ENCODE results near the gene SLC9A5. TPM values are rescaled to one million over a fixed set of nuclear protein-coding genes. Genes with fewer than 3 reads are reported as not detected.

The SLC9A5 gene
- total RNA-seq, 1 experiment from 2014 or later: 5.6 TPM

DNA sequence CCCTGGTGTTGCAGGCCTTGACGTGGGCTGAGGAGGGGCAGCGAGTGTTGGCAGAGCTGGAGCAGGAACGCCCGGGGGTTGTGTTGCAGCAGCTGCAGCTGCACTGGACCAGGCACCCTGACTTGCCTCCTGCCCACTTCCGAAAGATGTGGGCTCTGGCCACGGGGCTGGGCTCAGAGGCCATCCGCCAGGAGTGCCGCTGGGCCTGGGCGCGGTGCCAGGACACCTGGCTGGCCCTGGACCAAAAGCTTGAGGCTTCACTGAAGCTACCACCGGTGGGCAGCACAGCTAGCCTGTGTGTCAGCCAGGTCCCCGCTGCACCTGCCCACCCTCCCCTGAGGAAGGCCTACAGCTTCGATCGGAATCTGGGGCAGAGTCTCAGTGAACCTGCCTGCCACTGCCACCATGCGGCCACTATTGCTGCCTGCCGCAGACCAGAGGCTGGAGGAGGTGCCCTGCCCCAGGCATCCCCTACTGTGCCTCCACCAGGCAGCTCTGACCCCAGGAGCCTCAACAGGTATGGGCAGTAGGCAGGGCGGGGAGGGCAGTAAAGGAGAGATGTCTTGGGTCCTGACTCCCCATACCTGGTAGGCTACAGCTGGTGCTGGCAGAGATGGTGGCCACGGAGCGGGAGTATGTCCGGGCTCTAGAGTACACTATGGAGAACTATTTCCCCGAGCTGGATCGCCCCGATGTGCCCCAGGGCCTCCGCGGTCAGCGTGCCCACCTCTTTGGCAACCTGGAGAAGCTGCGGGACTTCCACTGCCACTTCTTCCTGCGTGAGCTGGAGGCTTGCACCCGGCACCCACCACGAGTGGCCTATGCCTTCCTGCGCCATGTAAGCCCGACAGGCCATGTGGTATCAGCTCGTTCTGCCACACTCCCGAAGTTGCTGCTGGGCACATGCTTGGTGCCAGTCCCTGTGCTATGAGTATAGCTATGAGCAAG lies 36.2 kb downstream of the SLC9A5 start:
- H3K79me2 ChIP-seq (ENCODE audit: insufficient read depth, low read length): no peaks in the 10 kb centered on the region
- no peaks in the 10 kb centered on the region for H3K9me2 ChIP-seq (ENCODE audit: insufficient read depth)
- DNase-seq (ENCODE audit: low read depth, low spot score) (no peak), ATAC-seq (peak; percentile 73)
- ChIA-PET RAD21 (ENCODE audit: low non-redundant PET in 1 of 2, low total read pairs in 2 of 2, uncharacterized antibody in 2 of 2, unreplicated experiment in 2 of 2) (no interaction called here), POLR2A (interaction anchor here (1.5 kb wide), 1 partner anchor 38 kb away, joined by 4 read pairs; the partner anchor contains the start of gene FHOD1), CTCF (interaction anchor here (0.6 to 2.0 kb wide), 2 partner anchors 25 to 153 kb away, joined by 3 to 6 read pairs; no protein-coding TSS in a partner anchor)
- BruUV-seq (replicated peaks): no TSS peak
- peaks cover 3 to 5% of the 10 kb centered on the region in 2 experiments; a peak in 2 of 4 replicates for H3K36me3 ChIP-seq (ENCODE audit: control insufficient read depth in 1 of 2, insufficient read depth in 2 of 2, low read length in 2 of 2)
- H3K4me1 ChIP-seq (ENCODE audit: control insufficient read depth in 1 of 2, insufficient read depth in 2 of 2, low read length in 2 of 2): peaks cover 8 to 19% of the 10 kb centered on the region in 2 experiments
- no peak overlapping the region for H3K4me2 ChIP-seq (ENCODE audit: low read length)
- TF ChIP-seq CEBPB (IDR thresholded peaks at IDR 0.05; ENCODE audit: low read depth) (no peak), ELF1 (IDR thresholded peaks at IDR 0.05; ENCODE audit: borderline replicate concordance, low read depth) (no peak), POLR2AphosphoS5 (IDR thresholded peaks at IDR 0.05; ENCODE audit: low read depth, low read length) (no peak), MAX (IDR thresholded peaks at IDR 0.05) (no peak)
- TF ChIP-seq, protein P1, sequence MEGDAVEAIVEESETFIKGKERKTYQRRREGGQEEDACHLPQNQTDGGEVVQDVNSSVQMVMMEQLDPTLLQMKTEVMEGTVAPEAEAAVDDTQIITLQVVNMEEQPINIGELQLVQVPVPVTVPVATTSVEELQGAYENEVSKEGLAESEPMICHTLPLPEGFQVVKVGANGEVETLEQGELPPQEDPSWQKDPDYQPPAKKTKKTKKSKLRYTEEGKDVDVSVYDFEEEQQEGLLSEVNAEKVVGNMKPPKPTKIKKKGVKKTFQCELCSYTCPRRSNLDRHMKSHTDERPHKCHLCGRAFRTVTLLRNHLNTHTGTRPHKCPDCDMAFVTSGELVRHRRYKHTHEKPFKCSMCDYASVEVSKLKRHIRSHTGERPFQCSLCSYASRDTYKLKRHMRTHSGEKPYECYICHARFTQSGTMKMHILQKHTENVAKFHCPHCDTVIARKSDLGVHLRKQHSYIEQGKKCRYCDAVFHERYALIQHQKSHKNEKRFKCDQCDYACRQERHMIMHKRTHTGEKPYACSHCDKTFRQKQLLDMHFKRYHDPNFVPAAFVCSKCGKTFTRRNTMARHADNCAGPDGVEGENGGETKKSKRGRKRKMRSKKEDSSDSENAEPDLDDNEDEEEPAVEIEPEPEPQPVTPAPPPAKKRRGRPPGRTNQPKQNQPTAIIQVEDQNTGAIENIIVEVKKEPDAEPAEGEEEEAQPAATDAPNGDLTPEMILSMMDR (IDR thresholded peaks at IDR 0.05 in 2 of 3, conservative IDR thresholded peaks at IDR 0.05 in 1 of 3; ENCODE audit: borderline replicate concordance in 1 of 3, insufficient read depth in 1 of 3, low read depth in 2 of 3, low read length in 2 of 3): peak in 2 of 3 experiments; percentile 28 to 34; a peak in 3 of 6 replicates
- TF ChIP-seq, protein P2, sequence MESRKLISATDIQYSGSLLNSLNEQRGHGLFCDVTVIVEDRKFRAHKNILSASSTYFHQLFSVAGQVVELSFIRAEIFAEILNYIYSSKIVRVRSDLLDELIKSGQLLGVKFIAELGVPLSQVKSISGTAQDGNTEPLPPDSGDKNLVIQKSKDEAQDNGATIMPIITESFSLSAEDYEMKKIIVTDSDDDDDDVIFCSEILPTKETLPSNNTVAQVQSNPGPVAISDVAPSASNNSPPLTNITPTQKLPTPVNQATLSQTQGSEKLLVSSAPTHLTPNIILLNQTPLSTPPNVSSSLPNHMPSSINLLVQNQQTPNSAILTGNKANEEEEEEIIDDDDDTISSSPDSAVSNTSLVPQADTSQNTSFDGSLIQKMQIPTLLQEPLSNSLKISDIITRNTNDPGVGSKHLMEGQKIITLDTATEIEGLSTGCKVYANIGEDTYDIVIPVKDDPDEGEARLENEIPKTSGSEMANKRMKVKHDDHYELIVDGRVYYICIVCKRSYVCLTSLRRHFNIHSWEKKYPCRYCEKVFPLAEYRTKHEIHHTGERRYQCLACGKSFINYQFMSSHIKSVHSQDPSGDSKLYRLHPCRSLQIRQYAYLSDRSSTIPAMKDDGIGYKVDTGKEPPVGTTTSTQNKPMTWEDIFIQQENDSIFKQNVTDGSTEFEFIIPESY (IDR thresholded peaks at IDR 0.05; ENCODE audit: extremely low read depth, insufficient replicate concordance, low read length): no peak
- H3K9ac ChIP-seq (ENCODE audit: low read length): no peak overlapping the region
- H4K20me1 ChIP-seq (ENCODE audit: insufficient read depth): no peaks in the 10 kb centered on the region
- H3K9me3 ChIP-seq (ENCODE audit: control insufficient read depth in 1 of 2, insufficient read depth in 1 of 2, low read depth in 1 of 2, low read length in 2 of 2): no peaks in the 10 kb centered on the region
- intact Hi-C loops (cut with micrococcal nuclease): no loop called here
- H3K27ac ChIP-seq (ENCODE audit: low read depth, low read length): no peak overlapping the region
- no peak overlapping the region for H3K4me3 ChIP-seq (replicated peaks in 1 of 2; ENCODE audit: low read depth in 1 of 2, low read length in 2 of 2)
- H2AFZ ChIP-seq (ENCODE audit: low read depth, low read length, poor library complexity, severe bottlenecking): no peak overlapping the region
- no peaks in the 10 kb centered on the region for H3K27me3 ChIP-seq (ENCODE audit: insufficient read depth, low read length)

All from HCT116 (cell line).